Body of pancreas (tissue), 4 donors: ENCODE measurements around the gene RAF1. TPM values are rescaled to one million over a fixed set of nuclear protein-coding genes. Genes with fewer than 3 reads are reported as not detected.

ENCODE experiments used
- ATAC-seq: fragments of 150-250 bp; one replicate; pipeline ENCODE4 v1.9.1; 2016
- DNase-seq, 4 donors: peaks; one replicate each; pipeline ENCODE4 v3.0.0-alpha.2; 2019
- H3K27ac ChIP-seq, 4 donors: fragments of 200-600 bp; sonication (generic); 1 replicate in 3 of 4; 2 replicates in 1 of 4; pipeline versions ENCODE4 v1.5.1 to v1.6.1; 2016 to 2019; ENCODE audit warnings: mild to moderate bottlenecking in 1 of 4, mixed read lengths in 1 of 4, moderate library complexity in 1 of 4
- H3K27me3 ChIP-seq, 2 donors: fragments of 200-600 bp; sonication (generic); one replicate each; pipeline ENCODE4 v1.6.0; 2016; ENCODE audit warnings: mild to moderate bottlenecking in 1 of 2
- H3K36me3 ChIP-seq, 2 donors: fragments of 200-600 bp; sonication (generic); replicated peaks in 1 of 2; 2 replicates each; pipeline ENCODE4 v1.5.1; 2016; ENCODE audit warnings: low read depth in 2 of 2; ENCODE audit not compliant: insufficient read depth in 1 of 2
- H3K4me1 ChIP-seq: fragments of 200-600 bp; sonication (generic); one replicate; pipeline ENCODE4 v1.6.0; 2016
- H3K4me3 ChIP-seq, 2 donors: fragments of 200-600 bp; sonication (generic); 1 replicate in 1 of 2; 2 replicates in 1 of 2; pipeline ENCODE4 v1.5.1; 2016 to 2019
- H3K9me3 ChIP-seq, 3 donors: fragments of 200-600 bp; sonication (generic); 1 replicate in 2 of 3; 2 replicates in 1 of 3; pipeline ENCODE4 v1.5.1; 2016
- CTCF ChIP-seq, 7 experiments: fragments of 450-650 bp in 4 of 7; fragments of 200-600 bp in 3 of 7; sonication (generic) in 3 of 7; IDR thresholded peaks; one replicate each; pipeline ENCODE4 v1.5.1; 2016 to 2019; ENCODE audit warnings: antibody characterized with exemption in 7 of 7
- POLR2A ChIP-seq, 3 donors: fragments of 450-650 bp; IDR thresholded peaks; one replicate each; pipeline ENCODE4 v1.6.1; 2016; ENCODE audit warnings: antibody characterized with exemption in 3 of 3, mild to moderate bottlenecking in 2 of 3
- WGBS, 2 donors: methylation state at CpG; one replicate each; pipeline ENCODE4 v1.1.5; 2017; 5-methylcytosine and 5-hydroxymethylcytosine counted together
- intact Hi-C: fragments of 100-400 bp; cut with DNase I; formaldehyde crosslinking; loops from one replicate; pipeline ENCODE4 v1.15.1; 2023
- total RNA-seq, 2 donors: library from RNA; depleted of rRNA; stranded (reverse); fragments of >200 nt; gene quantifications; one replicate each; pipeline ENCODE4 v1.1.0, GENCODE V29; 2016

The RAF1 gene
- total RNA-seq, 2 donors from 2014 or later = 52.1 to 53.7 TPM

GRCh38 chr3:12656850-12657249 is 7.1 kb downstream of the RAF1 start:
- ATAC-seq = no peak
- no peak overlapping the region for H3K4me3 ChIP-seq
- peaks cover 55% of the 10 kb centered on the region for H3K4me1 ChIP-seq
- WGBS, 2 donors = 54 to 57% methylated on average over 6 of the region's 6 CpGs
- no peaks in the 10 kb centered on the region for H3K9me3 ChIP-seq
- intact Hi-C loops = no loop called here
- no peaks in the 10 kb centered on the region for H3K27me3 ChIP-seq
- TF ChIP-seq POLR2A (IDR thresholded peaks at IDR 0.05) (no peak), CTCF (IDR thresholded peaks at IDR 0.05) (no peak)
- no peak overlapping the region for H3K27ac ChIP-seq
- H3K36me3 ChIP-seq = no peaks in the 10 kb centered on the region
- no peak for DNase-seq

- H3K4me1 ChIP-seq = peaks cover 52% of the 10 kb centered on the region
- no peaks in the 10 kb centered on the region for H3K36me3 ChIP-seq
- no peaks in the 10 kb centered on the region for H3K27me3 ChIP-seq
- ATAC-seq = no peak
- no peak for TF ChIP-seq POLR2A (IDR thresholded peaks at IDR 0.05)
- no peak for TF ChIP-seq CTCF (IDR thresholded peaks at IDR 0.05)
- DNase-seq = no peak
- no peaks in the 10 kb centered on the region for H3K9me3 ChIP-seq
- H3K4me3 ChIP-seq = no peak overlapping the region
- intact Hi-C loops = no loop called here
- H3K27ac ChIP-seq = no peak overlapping the region
Observed at GRCh38 chr3:12656193-12656592, 7.7 kb downstream of the RAF1 start.

- H3K4me1 ChIP-seq = peaks cover 52% of the 10 kb centered on the region
- no peak overlapping the region for H3K27ac ChIP-seq
- no peaks in the 10 kb centered on the region for H3K36me3 ChIP-seq
- no peaks in the 10 kb centered on the region for H3K9me3 ChIP-seq
- WGBS, 2 donors = 65 to 71% methylated on average over 4 of the region's 4 CpGs
- ATAC-seq (no peak), DNase-seq (no peak)
- TF ChIP-seq CTCF (IDR thresholded peaks at IDR 0.05) (no peak), POLR2A (IDR thresholded peaks at IDR 0.05) (no peak)
- no peak overlapping the region for H3K4me3 ChIP-seq
- no peaks in the 10 kb centered on the region for H3K27me3 ChIP-seq
- intact Hi-C loops = no loop called here
Observed at GRCh38 chr3:12655701-12656100, 8.2 kb downstream of the RAF1 start.

GRCh38 chr3:12653747-12654146 is 10.2 kb downstream of the RAF1 start:
- peaks cover 38% of the 10 kb centered on the region for H3K4me1 ChIP-seq
- no peak overlapping the region for H3K4me3 ChIP-seq
- DNase-seq (no peak), ATAC-seq (no peak)
- no peaks in the 10 kb centered on the region for H3K27me3 ChIP-seq
- intact Hi-C loops = no loop called here
- H3K27ac ChIP-seq = no peak overlapping the region
- TF ChIP-seq POLR2A (IDR thresholded peaks at IDR 0.05) (no peak), CTCF (IDR thresholded peaks at IDR 0.05) (no peak)
- WGBS, 2 donors = 72 to 81% methylated on average over 4 of the region's 4 CpGs
- no peaks in the 10 kb centered on the region for H3K36me3 ChIP-seq
- no peaks in the 10 kb centered on the region for H3K9me3 ChIP-seq

- intact Hi-C loops = no loop called here
- Histone ChIP-seq H3K27ac (no peak overlapping the region), H3K4me1 (peaks cover 43% of the 10 kb centered on the region), H3K9me3 (no peaks in the 10 kb centered on the region), H3K4me3 (no peak overlapping the region), H3K36me3 (no peaks in the 10 kb centered on the region), H3K27me3 (no peaks in the 10 kb centered on the region)
- DNase-seq (no peak), ATAC-seq (no peak)
- 82 to 98% methylated on average over 12 of the region's 12 CpGs for WGBS, 2 donors
- no peak for TF ChIP-seq POLR2A (IDR thresholded peaks at IDR 0.05)
- no peak for TF ChIP-seq CTCF (IDR thresholded peaks at IDR 0.05)
Observed at GRCh38 chr3:12648384-12648959, 15.4 kb downstream of the RAF1 start.
